Ishikawa (cell line): ENCODE data around the gene MAP4K4.

Experiments
- CEBPB ChIP-seq: IDR thresholded peaks from 2 replicates; pipeline ENCODE4 v1.6.1; 2012
- CREB1 ChIP-seq: IDR thresholded peaks from 2 replicates; pipeline ENCODE4 v1.6.1; 2012; ENCODE audit warnings: low read depth
- EGR1 ChIP-seq: IDR thresholded peaks from 2 replicates; pipeline ENCODE4 v1.6.1; 2012
- EP300 ChIP-seq: IDR thresholded peaks from 2 replicates; pipeline ENCODE4 v1.6.1; 2012; ENCODE audit warnings: borderline replicate concordance
- FOXM1 ChIP-seq: IDR thresholded peaks from 2 replicates; pipeline ENCODE4 v1.6.1; 2012; ENCODE audit warnings: low read depth, borderline replicate concordance
- NFIC ChIP-seq: IDR thresholded peaks from 2 replicates; pipeline ENCODE4 v1.6.1; 2012
- RAD21 ChIP-seq: IDR thresholded peaks from 2 replicates; pipeline ENCODE4 v1.6.1; 2012; ENCODE audit warnings: low read depth
- TAF1 ChIP-seq: IDR thresholded peaks from 2 replicates; pipeline ENCODE4 v1.6.1; 2012; ENCODE audit warnings: low read depth, mild to moderate bottlenecking
- TCF12 ChIP-seq: IDR thresholded peaks from 2 replicates; pipeline ENCODE4 v1.6.1; 2012; ENCODE audit warnings: low read depth
- TEAD4 ChIP-seq: IDR thresholded peaks from 2 replicates; pipeline ENCODE4 v1.6.1; 2012
- YY1 ChIP-seq: IDR thresholded peaks from 2 replicates; pipeline ENCODE4 v1.6.1; 2012; ENCODE audit warnings: low read depth
- ZBTB7A ChIP-seq: IDR thresholded peaks from 2 replicates; pipeline ENCODE4 v1.6.1; 2012; ENCODE audit warnings: low read depth
- TF ChIP-seq, protein P1 (sequence below): IDR thresholded peaks from 2 replicates; pipeline ENCODE4 v1.6.1; 2012
- TF ChIP-seq, protein P2 (sequence below): IDR thresholded peaks from 2 replicates; pipeline ENCODE4 v1.6.1; 2012; ENCODE audit warnings: low read depth, mild to moderate bottlenecking
- TF ChIP-seq, protein P3 (sequence below): IDR thresholded peaks from 2 replicates; pipeline ENCODE4 v1.6.1; 2012

The MAP4K4 gene

DNA sequence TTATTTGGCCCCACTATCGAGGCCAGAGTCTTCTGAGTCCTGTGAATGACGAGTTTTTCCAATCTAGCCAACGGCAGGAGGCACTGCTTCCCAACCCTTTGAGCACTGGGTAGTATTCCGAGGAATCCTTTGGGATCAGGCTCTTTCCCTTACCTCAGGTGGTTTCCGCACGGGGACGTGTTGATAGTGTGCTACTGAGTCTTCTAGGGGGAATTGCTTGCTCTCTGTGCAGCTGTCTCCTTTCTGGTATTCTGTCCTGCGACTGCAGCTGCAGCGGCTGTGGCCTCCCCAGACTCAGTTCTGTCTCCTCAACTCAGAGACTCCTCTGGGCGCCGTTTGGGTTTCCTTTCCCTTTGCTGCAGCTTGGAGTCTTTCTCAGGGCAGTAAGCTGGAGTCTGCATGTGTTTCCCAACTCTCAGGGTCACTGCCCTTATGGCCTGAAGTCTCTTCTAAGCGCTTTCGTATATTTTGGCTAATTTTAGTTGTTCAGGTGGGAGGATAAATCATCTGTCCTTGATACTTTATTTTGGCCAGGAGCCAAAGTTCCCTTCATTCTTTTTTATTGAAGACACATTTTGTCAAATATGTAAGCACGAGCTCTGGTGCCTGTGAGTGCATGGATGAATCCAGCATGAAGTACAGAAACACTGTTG, 118.4 kb downstream of the MAP4K4 start:
- TF ChIP-seq, protein P1, sequence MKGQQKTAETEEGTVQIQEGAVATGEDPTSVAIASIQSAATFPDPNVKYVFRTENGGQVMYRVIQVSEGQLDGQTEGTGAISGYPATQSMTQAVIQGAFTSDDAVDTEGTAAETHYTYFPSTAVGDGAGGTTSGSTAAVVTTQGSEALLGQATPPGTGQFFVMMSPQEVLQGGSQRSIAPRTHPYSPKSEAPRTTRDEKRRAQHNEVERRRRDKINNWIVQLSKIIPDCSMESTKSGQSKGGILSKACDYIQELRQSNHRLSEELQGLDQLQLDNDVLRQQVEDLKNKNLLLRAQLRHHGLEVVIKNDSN = no peak
- TF ChIP-seq, protein P2, sequence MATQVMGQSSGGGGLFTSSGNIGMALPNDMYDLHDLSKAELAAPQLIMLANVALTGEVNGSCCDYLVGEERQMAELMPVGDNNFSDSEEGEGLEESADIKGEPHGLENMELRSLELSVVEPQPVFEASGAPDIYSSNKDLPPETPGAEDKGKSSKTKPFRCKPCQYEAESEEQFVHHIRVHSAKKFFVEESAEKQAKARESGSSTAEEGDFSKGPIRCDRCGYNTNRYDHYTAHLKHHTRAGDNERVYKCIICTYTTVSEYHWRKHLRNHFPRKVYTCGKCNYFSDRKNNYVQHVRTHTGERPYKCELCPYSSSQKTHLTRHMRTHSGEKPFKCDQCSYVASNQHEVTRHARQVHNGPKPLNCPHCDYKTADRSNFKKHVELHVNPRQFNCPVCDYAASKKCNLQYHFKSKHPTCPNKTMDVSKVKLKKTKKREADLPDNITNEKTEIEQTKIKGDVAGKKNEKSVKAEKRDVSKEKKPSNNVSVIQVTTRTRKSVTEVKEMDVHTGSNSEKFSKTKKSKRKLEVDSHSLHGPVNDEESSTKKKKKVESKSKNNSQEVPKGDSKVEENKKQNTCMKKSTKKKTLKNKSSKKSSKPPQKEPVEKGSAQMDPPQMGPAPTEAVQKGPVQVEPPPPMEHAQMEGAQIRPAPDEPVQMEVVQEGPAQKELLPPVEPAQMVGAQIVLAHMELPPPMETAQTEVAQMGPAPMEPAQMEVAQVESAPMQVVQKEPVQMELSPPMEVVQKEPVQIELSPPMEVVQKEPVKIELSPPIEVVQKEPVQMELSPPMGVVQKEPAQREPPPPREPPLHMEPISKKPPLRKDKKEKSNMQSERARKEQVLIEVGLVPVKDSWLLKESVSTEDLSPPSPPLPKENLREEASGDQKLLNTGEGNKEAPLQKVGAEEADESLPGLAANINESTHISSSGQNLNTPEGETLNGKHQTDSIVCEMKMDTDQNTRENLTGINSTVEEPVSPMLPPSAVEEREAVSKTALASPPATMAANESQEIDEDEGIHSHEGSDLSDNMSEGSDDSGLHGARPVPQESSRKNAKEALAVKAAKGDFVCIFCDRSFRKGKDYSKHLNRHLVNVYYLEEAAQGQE = no peak
- no peak for TF ChIP-seq YY1
- TF ChIP-seq FOXM1 = no peak
- no peak for TF ChIP-seq TEAD4
- TF ChIP-seq CEBPB = no peak
- no peak for TF ChIP-seq TCF12
- TF ChIP-seq EGR1 = no peak
- TF ChIP-seq, protein P3, sequence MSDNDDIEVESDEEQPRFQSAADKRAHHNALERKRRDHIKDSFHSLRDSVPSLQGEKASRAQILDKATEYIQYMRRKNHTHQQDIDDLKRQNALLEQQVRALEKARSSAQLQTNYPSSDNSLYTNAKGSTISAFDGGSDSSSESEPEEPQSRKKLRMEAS = no peak
- no peak for TF ChIP-seq TAF1
- TF ChIP-seq EP300 = no peak
- no peak for TF ChIP-seq ZBTB7A
- TF ChIP-seq RAD21 = no peak
- no peak for TF ChIP-seq NFIC
- TF ChIP-seq CREB1 = no peak

DNA sequence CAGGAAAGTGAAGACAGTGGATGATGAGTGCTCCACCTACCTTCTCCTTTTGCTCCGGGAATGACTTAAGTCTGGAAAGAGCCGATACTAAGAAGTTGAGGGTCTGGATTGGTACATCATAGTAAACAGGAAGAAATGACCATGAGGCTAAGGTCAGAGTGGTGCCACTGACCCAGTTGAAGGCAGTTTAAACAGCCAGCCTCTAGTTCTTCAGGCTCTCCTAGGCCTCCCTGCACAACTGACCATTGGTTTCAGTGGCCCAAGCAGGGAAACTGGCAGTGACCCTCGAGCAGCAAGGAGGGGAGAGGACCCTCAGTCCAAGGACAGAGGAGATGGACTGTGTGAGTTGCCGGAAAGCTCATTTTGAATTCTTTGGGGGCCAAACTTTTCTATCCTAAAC, 119.1 kb downstream of the MAP4K4 start:
- no peak for TF ChIP-seq ZBTB7A
- no peak for TF ChIP-seq TCF12
- no peak for TF ChIP-seq YY1
- TF ChIP-seq, protein P2 = no peak

DNA sequence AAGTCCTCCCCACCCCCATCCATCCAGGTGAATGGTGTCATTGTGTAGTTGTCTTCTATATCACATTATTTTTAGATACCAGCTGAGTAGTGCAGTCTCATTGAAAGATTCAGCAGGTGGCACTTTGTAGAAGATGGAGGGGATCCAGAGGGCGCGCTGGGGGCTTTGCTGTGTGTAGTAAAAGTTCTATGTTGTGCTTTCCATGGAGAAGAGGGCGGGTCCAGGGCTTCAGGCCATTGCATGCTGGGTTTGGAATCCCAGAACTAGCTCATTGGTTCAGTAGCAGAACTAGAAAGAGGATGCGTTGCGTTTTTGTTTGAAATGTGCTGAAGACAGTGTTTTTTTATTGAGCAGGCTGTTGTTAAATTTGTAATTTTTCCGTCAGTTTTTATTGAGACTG, 120.0 kb downstream of the MAP4K4 start:
- TF ChIP-seq ZBTB7A = no peak

DNA sequence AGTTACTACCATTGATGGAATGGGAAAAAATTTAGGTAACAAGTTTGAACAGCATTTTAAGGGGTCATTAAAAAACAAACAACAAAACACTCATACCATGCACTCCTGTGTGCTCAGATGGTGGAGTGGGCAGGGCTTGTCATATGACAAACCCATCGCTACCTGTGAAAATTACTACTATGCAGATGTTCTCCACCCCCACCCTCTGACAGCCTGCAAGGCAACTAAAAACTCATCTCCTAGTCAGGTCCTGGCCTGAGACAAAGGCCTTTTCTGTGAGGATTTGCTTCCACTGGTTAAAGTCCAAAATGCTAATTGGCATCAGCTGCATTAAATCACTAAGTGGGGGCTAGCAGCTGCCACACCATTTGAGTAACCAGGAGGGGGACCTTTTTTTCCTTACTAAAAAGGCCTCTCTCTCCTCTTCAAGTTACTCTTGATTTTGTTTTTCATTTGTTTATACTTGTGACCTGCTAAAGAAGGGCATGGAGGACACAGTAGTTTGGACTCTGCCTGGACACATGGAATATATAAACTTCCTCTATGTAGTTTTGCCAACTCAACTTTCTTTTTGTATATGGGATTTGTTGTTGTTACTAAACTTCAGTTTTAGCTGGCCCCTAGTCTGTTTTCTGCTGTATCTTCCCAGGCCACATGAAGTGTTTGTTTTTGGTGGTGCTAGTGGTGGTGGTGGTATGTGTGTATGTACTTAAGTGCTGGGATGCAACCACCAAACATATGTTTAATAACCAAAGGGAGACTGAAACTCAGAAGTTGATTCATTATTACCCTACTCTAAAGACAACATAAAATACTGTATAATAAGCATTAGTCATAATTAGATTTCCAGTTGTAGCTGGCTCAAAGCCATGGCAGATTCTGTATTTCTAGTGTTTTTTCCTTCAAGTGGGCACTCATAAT, 121.3 kb downstream of the MAP4K4 start:
- TF ChIP-seq, protein P1 = no peak

DNA sequence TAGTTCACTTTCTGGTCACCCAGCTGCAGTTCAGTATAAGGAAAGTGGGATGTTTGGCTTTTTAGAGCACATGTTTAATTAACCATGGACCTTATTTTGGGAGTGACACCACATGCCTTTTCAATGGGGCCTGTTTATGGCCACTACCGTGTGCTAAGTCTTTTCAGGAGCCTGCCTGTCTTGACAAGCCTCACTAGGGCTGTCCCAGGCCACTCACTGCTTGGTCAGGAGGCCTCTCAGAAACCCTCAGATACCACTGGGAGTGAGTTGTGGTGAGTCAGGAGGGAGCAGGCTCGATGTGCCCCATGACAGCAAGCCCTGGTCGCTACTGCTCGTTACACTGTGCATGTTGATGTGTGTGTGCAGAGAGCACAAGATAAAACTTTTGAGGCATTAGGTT, 123.0 kb downstream of the MAP4K4 start:
- TF ChIP-seq EGR1 = no peak
- TF ChIP-seq TEAD4 = no peak
- TF ChIP-seq, protein P1 = no peak
- TF ChIP-seq CREB1 = no peak
- TF ChIP-seq RAD21 = no peak
- TF ChIP-seq, protein P2 = no peak
- TF ChIP-seq FOXM1 = no peak
- TF ChIP-seq, protein P3 = no peak
- no peak for TF ChIP-seq NFIC
- TF ChIP-seq YY1 = no peak
- TF ChIP-seq CEBPB = no peak
- no peak for TF ChIP-seq TCF12
- TF ChIP-seq EP300 = no peak
- TF ChIP-seq TAF1 = no peak
